GM23248 (cell line): ENCODE data around the gene RAB11A. TPM values are rescaled to one million over a fixed set of nuclear protein-coding genes. Genes with fewer than 3 reads are reported as not detected.

Experiments used
- DNase-seq: peaks from one replicate; pipeline ENCODE4 v3.0.0-alpha.2; 2015
- H2AFZ ChIP-seq: fragments of 200-600 bp; sonication (generic); 2 replicates; pipeline ENCODE4 v1.6.1; 2016; ENCODE audit warnings: antibody characterized with exemption
- H3F3A ChIP-seq: fragments of 200-600 bp; sonication (generic); 2 replicates; pipeline ENCODE4 v1.6.1; 2016; ENCODE audit warnings: mild to moderate bottlenecking, antibody characterized with exemption, mixed run types; ENCODE audit not compliant: insufficient read depth
- H3K27ac ChIP-seq: fragments of 200-600 bp; sonication (generic); 2 replicates; pipeline ENCODE4 v1.5.1; 2016; ENCODE audit warnings: mild to moderate bottlenecking
- H3K27me3 ChIP-seq: fragments of 200-600 bp; sonication (generic); replicated peaks from 2 replicates; pipeline ENCODE4 v1.6.1; 2016; ENCODE audit warnings: mild to moderate bottlenecking; ENCODE audit not compliant: insufficient read depth
- H3K36me3 ChIP-seq: fragments of 200-600 bp; sonication (generic); 2 replicates; pipeline ENCODE4 v1.6.1; 2016; ENCODE audit warnings: low read depth, mild to moderate bottlenecking
- H3K4me1 ChIP-seq: fragments of 200-600 bp; sonication (generic); 2 replicates; pipeline ENCODE4 v1.6.1; 2016; ENCODE audit warnings: mild to moderate bottlenecking; ENCODE audit not compliant: insufficient read depth
- H3K4me2 ChIP-seq: fragments of 200-600 bp; sonication (generic); one replicate; pipeline ENCODE4 v1.6.1; 2016; ENCODE audit warnings: mild to moderate bottlenecking; ENCODE audit not compliant: unreplicated experiment
- H3K4me3 ChIP-seq: fragments of 200-600 bp; sonication (generic); 2 replicates; pipeline ENCODE4 v1.5.1; 2016; ENCODE audit warnings: mild to moderate bottlenecking
- H3K79me2 ChIP-seq: fragments of 200-600 bp; sonication (generic); 2 replicates; pipeline ENCODE4 v1.6.1; 2016; ENCODE audit warnings: mild to moderate bottlenecking; ENCODE audit not compliant: insufficient read depth
- H3K9ac ChIP-seq: fragments of 200-600 bp; sonication (generic); 2 replicates; pipeline ENCODE4 v1.6.1; 2016; ENCODE audit warnings: mild to moderate bottlenecking
- H3K9me2 ChIP-seq: fragments of 200-600 bp; sonication (generic); 2 replicates; pipeline ENCODE4 v1.6.1; 2016; ENCODE audit warnings: mixed run types, mild to moderate bottlenecking, moderate library complexity; ENCODE audit not compliant: insufficient read depth
- H3K9me3 ChIP-seq: fragments of 200-600 bp; sonication (generic); one replicate; pipeline ENCODE4 v1.6.1; 2017; ENCODE audit warnings: low read depth
- H4K20me1 ChIP-seq: fragments of 200-600 bp; sonication (generic); 2 replicates; pipeline ENCODE4 v1.6.0; 2016; ENCODE audit not compliant: insufficient read depth
- EZH2 ChIP-seq: fragments of 200-600 bp; sonication (generic); IDR thresholded peaks from 2 replicates; pipeline ENCODE4 v1.6.1; 2018; ENCODE audit warnings: antibody characterized with exemption, mild to moderate bottlenecking; ENCODE audit not compliant: insufficient read depth, poor library complexity, severe bottlenecking
- EZH2phosphoT487 ChIP-seq: fragments of 200-600 bp; sonication (generic); IDR thresholded peaks from 2 replicates; pipeline ENCODE4 v1.6.1; 2018; ENCODE audit warnings: antibody characterized with exemption, moderate library complexity, mild to moderate bottlenecking, low read depth; ENCODE audit not compliant: insufficient read depth
- WGBS, 2 experiments: methylation state at CpG; one replicate each; pipeline ENCODE4 v1.1.6; 2015 to 2017; ENCODE audit warnings: low lambda C conversion rate in 2 of 2, low coverage in 1 of 2; ENCODE audit errors: missing lambda C conversion rate in 2 of 2; 5-methylcytosine and 5-hydroxymethylcytosine counted together
- in situ Hi-C: fragments of 300-500 bp; cut with MboI; formaldehyde crosslinking; loops from 2 replicates; pipeline ENCODE4 v1.15.0; 2020
- polyA plus RNA-seq: library from polyadenylated mRNA; unstranded; fragments of >200 nt; fragmentation: Nextera tagmentation; extraction: Ambion mirVana; gene quantifications from 2 replicates; pipeline ENCODE4 v1.2.1, GENCODE V29; 2016
- total RNA-seq: library from RNA; depleted of rRNA; stranded (reverse); fragments of >200 nt; shearing (Covaris generic); gene quantifications from 2 replicates; pipeline ENCODE4 v1.2.3, GENCODE V29; 2014

Gene RAB11A
- total and polyA plus RNA-seq, 2 experiments from 2014 or later = 148 to 262 TPM

DNA sequence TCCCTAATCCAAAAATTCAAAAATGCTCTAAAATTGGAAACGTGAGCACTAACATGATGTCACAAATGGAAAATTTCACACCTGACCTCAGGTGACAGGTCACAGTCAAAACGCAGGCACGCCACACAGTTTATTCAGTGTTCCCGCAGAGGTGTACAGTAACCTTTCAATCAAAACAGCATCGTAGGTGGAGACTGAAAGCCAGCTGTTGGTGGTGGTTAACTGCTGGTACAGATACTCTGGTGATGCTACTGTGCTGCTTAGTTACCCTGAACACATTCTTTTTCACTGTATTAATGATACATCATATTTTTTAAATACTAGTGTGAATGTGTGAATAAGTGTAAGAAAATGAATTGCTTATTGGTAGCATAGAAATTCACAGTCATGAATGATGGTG is 23.8 kb downstream of the RAB11A start:
- Histone ChIP-seq H2AFZ (no peak overlapping the region), H3K9me3 (no peaks in the 10 kb centered on the region), H3K4me3 (no peak overlapping the region), H3K79me2 (peaks cover 54% of the 10 kb centered on the region), H3K9ac (no peak overlapping the region), H3K27me3 (no peaks in the 10 kb centered on the region), H3K4me2 (no peak overlapping the region), H3K36me3 (peaks cover 41% of the 10 kb centered on the region), H3K27ac (no peak overlapping the region), H3K4me1 (no peaks in the 10 kb centered on the region), H3F3A (no peaks in the 10 kb centered on the region), H4K20me1 (0 out of 2 replicates have a peak, but pooled peaks cover 3% of the 10 kb centered on the region), H3K9me2 (no peaks in the 10 kb centered on the region)
- in situ Hi-C loops = no loop called here
- DNase-seq = no peak
- 87% methylated on average over 5 of the region's 5 CpGs for WGBS, 2 experiments
- TF ChIP-seq EZH2 = no peak
- TF ChIP-seq EZH2phosphoT487 = no peak

DNA sequence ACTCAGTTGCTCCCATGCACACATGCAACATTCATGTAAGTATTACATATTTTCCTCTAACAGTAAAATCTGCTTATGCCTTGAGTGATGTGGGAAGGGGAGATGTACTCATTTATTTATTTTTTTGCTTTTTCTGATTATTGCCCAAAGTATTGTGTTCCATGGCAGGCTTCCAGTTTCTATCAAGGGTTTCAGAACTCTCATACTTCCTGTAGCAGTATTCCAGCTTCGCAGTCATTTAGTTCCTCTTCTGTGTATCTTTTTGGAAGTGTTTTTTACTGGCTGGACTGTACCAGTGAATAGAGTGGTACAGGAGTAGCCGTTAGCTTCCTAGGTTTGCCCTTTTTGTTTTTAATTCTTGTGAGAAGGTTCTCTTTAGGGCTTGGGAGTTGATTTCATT is 26.9 kb downstream of the RAB11A start:
- Histone ChIP-seq H3K4me2 (no peak overlapping the region), H3F3A (no peaks in the 10 kb centered on the region), H2AFZ (no peak overlapping the region), H4K20me1 (0 out of 2 replicates have a peak, but pooled peaks cover 3% of the 10 kb centered on the region), H3K27ac (no peak overlapping the region), H3K27me3 (no peaks in the 10 kb centered on the region), H3K9me3 (no peaks in the 10 kb centered on the region), H3K79me2 (peaks cover 22% of the 10 kb centered on the region), H3K4me1 (no peaks in the 10 kb centered on the region), H3K4me3 (no peak overlapping the region), H3K36me3 (peaks cover 28% of the 10 kb centered on the region), H3K9ac (no peak overlapping the region), H3K9me2 (no peaks in the 10 kb centered on the region)
- 94 to 95% methylated on average over 2 of the region's 2 CpGs for WGBS, 2 experiments
- TF ChIP-seq EZH2 (no peak), EZH2phosphoT487 (no peak)
- no peak for DNase-seq
- in situ Hi-C loops = no loop called here

DNA sequence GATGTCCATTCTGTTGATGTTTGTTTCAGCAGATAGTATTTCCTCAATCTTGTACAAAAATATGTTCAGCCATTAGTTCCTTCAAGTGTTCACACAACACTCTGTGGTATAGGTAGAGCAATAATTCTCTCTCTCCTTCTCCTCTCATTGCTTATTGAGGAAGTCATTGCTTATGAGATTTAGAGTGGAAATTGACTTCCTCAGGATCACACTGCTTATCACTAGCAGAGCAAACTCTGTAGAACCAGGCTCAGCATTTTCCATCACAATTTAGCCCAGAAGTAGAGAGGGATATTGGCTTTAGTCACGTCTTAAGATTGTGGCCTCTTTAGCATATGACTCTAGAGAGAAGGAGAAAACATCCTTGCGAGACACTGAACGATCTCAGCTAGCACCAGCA is 31.2 kb downstream of the RAB11A start:
- no peak overlapping the region for H2AFZ ChIP-seq
- H3K36me3 ChIP-seq = peaks cover 32% of the 10 kb centered on the region
- H3K4me1 ChIP-seq = no peaks in the 10 kb centered on the region
- H3K9me3 ChIP-seq = no peaks in the 10 kb centered on the region
- in situ Hi-C loops = no loop called here
- no peak overlapping the region for H3K27ac ChIP-seq
- H3K4me2 ChIP-seq = no peak overlapping the region
- H3K4me3 ChIP-seq = no peak overlapping the region
- DNase-seq = no peak
- TF ChIP-seq EZH2phosphoT487 (no peak), EZH2 (no peak)
- no peaks in the 10 kb centered on the region for H3F3A ChIP-seq
- no peaks in the 10 kb centered on the region for H3K27me3 ChIP-seq
- no peak overlapping the region for H3K9ac ChIP-seq
- no peaks in the 10 kb centered on the region for H4K20me1 ChIP-seq
- no peaks in the 10 kb centered on the region for H3K79me2 ChIP-seq
- 99 to 100% methylated on average over 3 of the region's 3 CpGs for WGBS, 2 experiments
- no peaks in the 10 kb centered on the region for H3K9me2 ChIP-seq

DNA sequence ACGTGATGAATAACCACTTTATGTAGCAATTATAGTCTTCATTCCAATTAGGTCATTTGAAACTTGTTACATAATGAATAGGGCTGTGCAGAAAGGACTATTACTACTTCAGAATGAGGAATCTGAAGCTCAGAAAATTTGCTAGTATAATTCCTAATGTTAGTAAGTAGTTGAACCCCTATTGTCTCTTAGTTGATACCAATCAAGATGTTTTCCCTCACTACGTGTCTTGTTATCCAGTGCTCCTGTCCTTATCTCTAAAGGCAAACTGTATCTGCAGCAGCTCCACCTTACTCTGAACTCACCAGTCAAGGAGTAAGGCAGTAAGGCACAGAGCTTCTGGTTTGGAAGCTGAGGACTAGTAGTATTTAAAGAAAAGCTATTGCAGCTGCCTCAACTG is 32.0 kb downstream of the RAB11A start:
- DNase-seq = no peak
- no peaks in the 10 kb centered on the region for H3K79me2 ChIP-seq
- no peaks in the 10 kb centered on the region for H3K4me1 ChIP-seq
- H2AFZ ChIP-seq = no peak overlapping the region
- no peak overlapping the region for H3K27ac ChIP-seq
- no peaks in the 10 kb centered on the region for H3K9me3 ChIP-seq
- no peak overlapping the region for H3K4me3 ChIP-seq
- no peak overlapping the region for H3K4me2 ChIP-seq
- no peaks in the 10 kb centered on the region for H3K9me2 ChIP-seq
- no peaks in the 10 kb centered on the region for H3K27me3 ChIP-seq
- no peaks in the 10 kb centered on the region for H3F3A ChIP-seq
- 82 to 88% methylated on average over 2 of the region's 2 CpGs for WGBS, 2 experiments
- peaks cover 29% of the 10 kb centered on the region for H3K36me3 ChIP-seq
- in situ Hi-C loops = no loop called here
- no peak overlapping the region for H3K9ac ChIP-seq
- TF ChIP-seq EZH2 = no peak
- no peak for TF ChIP-seq EZH2phosphoT487
- no peaks in the 10 kb centered on the region for H4K20me1 ChIP-seq

DNA sequence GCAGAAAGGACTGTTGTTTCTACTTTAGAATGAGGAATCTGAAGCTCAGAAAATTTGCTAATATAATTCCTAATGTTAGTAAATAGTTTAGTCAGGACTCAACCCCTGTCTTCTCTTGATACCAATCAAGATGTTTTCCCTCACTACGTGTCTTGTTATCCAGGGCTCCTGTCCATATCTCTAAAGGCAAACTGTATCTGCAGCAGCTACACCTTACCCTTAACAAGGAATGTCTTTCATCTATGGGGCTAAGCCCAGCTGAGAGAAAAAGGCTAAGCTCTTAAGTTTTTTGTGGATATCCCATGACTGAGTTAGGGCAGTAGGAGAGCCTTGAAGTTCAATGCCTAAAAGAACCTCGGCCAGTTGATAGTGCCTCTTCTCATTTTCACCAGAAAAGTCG is 32.5 kb downstream of the RAB11A start:
- Histone ChIP-seq H3K27me3 (no peaks in the 10 kb centered on the region), H3K9ac (no peak overlapping the region), H4K20me1 (no peaks in the 10 kb centered on the region), H2AFZ (no peak overlapping the region), H3K4me2 (no peak overlapping the region), H3K4me1 (no peaks in the 10 kb centered on the region), H3K4me3 (no peak overlapping the region), H3K36me3 (peaks cover 24% of the 10 kb centered on the region), H3F3A (no peaks in the 10 kb centered on the region), H3K79me2 (no peaks in the 10 kb centered on the region), H3K9me3 (no peaks in the 10 kb centered on the region), H3K27ac (no peak overlapping the region), H3K9me2 (no peaks in the 10 kb centered on the region)
- 95 to 96% methylated on average over 3 of the region's 3 CpGs for WGBS, 2 experiments
- in situ Hi-C loops = no loop called here
- TF ChIP-seq EZH2phosphoT487 (no peak), EZH2 (no peak)
- DNase-seq = no peak
